ENCODE data around the gene DAPK1.

Gene DAPK1

DNA sequence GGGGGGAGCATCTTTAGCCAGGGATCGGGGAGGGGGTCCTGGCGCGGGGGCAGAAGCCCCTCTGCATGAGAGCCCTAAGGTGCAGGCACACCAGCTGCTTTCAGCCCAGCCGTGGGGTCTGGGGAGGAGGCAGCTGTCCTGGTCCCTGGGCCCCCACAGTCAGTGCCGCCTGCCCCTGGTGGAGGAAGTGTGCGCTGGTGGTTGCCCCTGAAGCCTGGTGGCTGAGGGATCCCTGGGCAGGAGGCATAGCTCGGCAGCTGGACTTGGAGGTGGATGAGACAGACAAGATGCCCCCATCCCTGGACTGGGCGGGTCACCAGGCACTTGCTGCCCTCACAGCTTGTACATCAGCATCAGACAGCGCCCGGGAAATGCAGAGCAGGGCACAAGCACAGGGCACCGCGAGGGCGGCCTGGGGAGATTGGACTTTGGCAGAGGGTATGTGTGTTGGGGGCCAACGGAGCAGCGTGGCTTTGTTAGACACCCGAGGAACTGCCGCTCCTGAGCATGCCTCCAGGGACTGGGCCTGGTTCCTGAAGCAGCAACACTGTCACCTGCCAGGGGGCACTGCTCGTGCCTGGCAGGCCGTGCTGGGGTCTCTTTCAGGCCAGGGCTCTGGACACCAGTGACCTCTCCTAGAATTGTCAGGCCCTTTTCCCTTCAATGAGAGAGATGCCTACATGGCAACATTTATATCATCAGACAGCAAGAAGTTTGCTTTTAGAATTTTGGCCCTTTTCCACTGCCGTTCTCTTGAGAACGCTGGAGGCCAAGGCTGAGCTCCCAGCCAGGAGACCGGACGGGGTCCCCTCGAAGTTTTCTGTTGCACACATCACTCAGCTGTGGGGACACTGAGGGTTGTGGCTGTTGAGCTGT, 186.3 kb downstream of the DAPK1 start:
- TF ChIP-seq, protein P1, sequence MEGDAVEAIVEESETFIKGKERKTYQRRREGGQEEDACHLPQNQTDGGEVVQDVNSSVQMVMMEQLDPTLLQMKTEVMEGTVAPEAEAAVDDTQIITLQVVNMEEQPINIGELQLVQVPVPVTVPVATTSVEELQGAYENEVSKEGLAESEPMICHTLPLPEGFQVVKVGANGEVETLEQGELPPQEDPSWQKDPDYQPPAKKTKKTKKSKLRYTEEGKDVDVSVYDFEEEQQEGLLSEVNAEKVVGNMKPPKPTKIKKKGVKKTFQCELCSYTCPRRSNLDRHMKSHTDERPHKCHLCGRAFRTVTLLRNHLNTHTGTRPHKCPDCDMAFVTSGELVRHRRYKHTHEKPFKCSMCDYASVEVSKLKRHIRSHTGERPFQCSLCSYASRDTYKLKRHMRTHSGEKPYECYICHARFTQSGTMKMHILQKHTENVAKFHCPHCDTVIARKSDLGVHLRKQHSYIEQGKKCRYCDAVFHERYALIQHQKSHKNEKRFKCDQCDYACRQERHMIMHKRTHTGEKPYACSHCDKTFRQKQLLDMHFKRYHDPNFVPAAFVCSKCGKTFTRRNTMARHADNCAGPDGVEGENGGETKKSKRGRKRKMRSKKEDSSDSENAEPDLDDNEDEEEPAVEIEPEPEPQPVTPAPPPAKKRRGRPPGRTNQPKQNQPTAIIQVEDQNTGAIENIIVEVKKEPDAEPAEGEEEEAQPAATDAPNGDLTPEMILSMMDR (IDR thresholded peaks at IDR 0.05; ENCODE audit: low read depth, low read length), result no peak
- no peak overlapping the region for H3K4me3 ChIP-seq (replicated peaks in 1 of 2; ENCODE audit: low read depth in 2 of 2, low read length in 2 of 2)
- DNase-seq (ENCODE audit: low read depth in 2 of 2), result no peak

DNA sequence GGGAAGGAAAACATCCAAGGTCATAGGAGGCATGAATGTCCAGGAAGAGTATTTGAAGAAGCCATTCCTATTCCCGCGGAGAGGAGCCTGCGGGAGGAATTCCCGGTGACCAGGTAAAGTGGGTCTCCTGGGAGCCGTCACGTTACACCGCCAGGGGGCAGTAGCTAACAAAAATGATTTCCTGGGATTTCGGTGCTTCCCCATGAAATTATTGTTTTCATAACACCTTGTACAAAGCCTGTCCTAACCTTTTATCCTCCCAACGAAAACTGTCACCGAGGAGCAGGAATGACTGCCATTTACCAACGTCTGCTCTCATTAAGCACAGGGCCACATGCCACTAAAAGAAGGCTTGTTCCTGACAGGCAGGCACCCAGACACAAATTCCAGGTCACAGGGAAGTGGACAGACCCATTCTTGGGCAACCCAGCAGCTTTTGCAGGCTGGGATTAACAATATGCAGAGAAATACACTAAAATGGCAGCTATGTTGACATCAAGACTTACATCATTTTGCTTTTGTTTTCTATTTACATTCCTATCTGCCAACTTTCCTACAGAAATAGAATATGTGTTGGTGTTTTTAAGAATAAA, 187.1 kb downstream of the DAPK1 start:
- DNase-seq (ENCODE audit: low read depth in 2 of 2), result peak; percentile 36 to 49
- TF ChIP-seq, protein P1 (IDR thresholded peaks at IDR 0.05; ENCODE audit: low read depth, low read length), result peak; percentile 66
- H3K4me3 ChIP-seq (replicated peaks in 1 of 2; ENCODE audit: low read depth in 2 of 2, low read length in 2 of 2), result no peak overlapping the region

DNA sequence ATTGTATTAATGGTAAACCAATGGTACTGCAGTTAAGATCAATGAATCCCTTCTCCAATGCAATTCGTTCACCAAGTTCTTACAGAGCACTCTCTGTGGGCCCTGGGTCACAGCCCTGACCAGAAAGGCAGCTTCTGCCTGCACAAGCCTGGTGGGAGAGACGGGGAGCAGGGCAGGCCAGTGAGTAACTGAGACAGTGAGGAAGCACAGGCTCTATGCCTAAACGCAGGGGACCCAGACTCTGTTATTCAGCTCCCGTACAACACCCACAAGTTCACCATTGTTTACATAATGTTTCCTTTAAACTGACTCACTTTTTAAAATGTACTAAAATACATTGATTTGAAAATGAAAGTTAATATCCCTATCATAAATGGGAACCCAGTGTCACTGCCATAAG, 187.8 kb downstream of the DAPK1 start:
- TF ChIP-seq, protein P1 (IDR thresholded peaks at IDR 0.05; ENCODE audit: low read depth, low read length), result no peak
- no peak overlapping the region for H3K4me3 ChIP-seq (replicated peaks in 1 of 2; ENCODE audit: low read depth in 2 of 2, low read length in 2 of 2)
- DNase-seq (ENCODE audit: low read depth in 2 of 2), result peak in 1 of 2 donors; percentile 19

DNA sequence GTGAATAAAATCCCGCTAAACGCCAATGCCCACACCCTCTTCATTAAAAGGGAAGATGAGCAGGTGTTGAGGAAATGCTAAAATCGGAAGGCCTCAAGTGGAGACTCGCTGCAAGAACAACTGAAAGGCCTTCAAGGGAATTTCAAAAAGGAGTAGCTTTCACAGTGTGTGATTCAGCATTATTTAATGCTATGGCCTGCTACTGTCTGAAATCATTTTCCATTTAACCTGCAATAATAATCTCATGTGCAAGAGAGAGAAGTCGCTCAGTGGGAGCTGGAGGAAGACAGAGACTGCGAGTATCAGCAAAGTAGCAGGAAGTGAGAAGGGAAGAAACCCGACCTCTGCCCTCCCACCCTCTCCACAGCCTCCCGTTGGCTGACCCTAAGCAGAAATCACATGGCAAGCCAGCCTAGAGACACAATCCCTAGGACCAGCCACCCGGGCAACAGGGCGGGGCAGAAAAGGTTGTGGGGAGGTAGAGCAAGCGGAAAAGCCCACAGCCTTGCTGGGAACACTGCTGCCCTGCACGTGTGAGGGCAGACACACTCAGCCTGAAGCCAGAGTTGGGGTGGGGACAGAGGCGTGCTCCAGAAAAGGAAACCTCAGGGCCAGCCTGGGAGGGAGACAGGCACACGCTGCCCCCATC, 188.3 kb downstream of the DAPK1 start:
- no peak overlapping the region for H3K4me3 ChIP-seq (replicated peaks in 1 of 2; ENCODE audit: low read depth in 2 of 2, low read length in 2 of 2)
- DNase-seq (ENCODE audit: low read depth in 2 of 2), result peak in 1 of 2 donors; percentile 28
- TF ChIP-seq, protein P1 (IDR thresholded peaks at IDR 0.05; ENCODE audit: low read depth, low read length), result no peak

DNA sequence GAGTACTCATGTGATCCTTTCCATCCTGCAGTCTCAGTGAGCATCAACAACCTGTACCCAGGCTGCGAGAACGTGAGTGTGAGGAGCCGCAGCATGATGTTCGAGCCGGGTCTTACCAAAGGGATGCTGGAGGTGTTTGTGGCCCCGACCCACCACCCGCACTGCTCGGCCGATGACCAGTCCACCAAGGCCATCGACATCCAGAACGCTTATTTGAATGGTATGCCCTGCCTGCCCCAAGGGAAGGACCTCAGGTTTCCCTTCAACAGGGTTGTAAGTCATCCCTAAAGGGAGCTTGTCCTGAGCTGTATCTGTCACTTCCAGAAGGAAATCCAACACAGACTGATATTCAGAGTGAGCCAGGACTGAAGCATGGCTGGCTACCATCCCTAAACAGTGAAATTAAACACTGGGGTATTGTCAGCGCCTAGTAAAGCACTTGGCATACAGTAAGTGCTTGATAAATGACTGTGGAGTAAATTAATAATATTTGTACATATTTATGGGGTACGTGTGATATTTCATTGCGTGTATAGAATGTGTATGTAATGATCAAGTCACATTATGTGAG, 188.9 kb downstream of the DAPK1 start:
- DNase-seq (ENCODE audit: low read depth in 2 of 2), result no peak
- H3K4me3 ChIP-seq (replicated peaks in 1 of 2; ENCODE audit: low read depth in 2 of 2, low read length in 2 of 2), result no peak overlapping the region
- TF ChIP-seq, protein P1 (IDR thresholded peaks at IDR 0.05; ENCODE audit: low read depth, low read length), result no peak

DNA sequence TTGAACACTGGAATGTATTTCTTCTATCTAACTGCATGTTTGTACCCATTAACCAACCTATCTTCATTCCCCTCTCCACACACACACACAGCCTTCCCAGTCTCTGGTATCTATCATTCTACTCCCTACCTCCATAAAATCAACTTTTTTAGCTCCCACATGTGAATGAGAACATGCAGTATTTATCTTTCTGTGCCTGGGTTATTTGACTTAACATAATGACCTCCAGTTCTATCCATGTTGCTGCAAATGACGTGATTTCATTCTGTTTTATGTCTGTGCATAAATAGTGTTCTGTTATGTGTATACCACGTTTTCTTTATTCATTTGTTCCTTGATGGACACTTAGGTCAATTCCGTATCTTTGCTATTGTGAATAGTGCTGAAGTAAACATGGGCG, 189.5 kb downstream of the DAPK1 start:
- no peak overlapping the region for H3K4me3 ChIP-seq (replicated peaks in 1 of 2; ENCODE audit: low read depth in 2 of 2, low read length in 2 of 2)
- DNase-seq (ENCODE audit: low read depth in 2 of 2), result no peak
- TF ChIP-seq, protein P1 (IDR thresholded peaks at IDR 0.05; ENCODE audit: low read depth, low read length), result no peak
